Endothelial cell of umbilical vein (primary cell): ENCODE results near the gene NRXN3.

Source experiments
- EZH2 ChIP-seq: IDR thresholded peaks from 2 replicates; pipeline ENCODE4 v1.6.1; 2012; ENCODE audit warnings: borderline replicate concordance, low read depth, mild to moderate bottlenecking, moderate library complexity, low read length, inconsistent platforms; ENCODE audit not compliant: severe bottlenecking
- FOS ChIP-seq: IDR thresholded peaks from 2 replicates; pipeline ENCODE4 v1.6.1; 2011; ENCODE audit warnings: mild to moderate bottlenecking, low read length, moderate library complexity, borderline replicate concordance; ENCODE audit not compliant: insufficient read depth
- GATA2 ChIP-seq: IDR thresholded peaks from 2 replicates; pipeline ENCODE4 v1.7.0; 2011; ENCODE audit warnings: low read depth, mild to moderate bottlenecking, moderate library complexity, mixed read lengths, low read length; ENCODE audit not compliant: insufficient read length, insufficient read depth
- JUN ChIP-seq: IDR thresholded peaks from 2 replicates; pipeline ENCODE4 v1.6.1; 2011; ENCODE audit warnings: borderline replicate concordance, low read depth; ENCODE audit not compliant: insufficient read length, insufficient read depth
- MAX ChIP-seq: IDR thresholded peaks from 2 replicates; pipeline ENCODE4 v1.6.1; 2011; ENCODE audit not compliant: insufficient read depth, insufficient read length
- MYC ChIP-seq: IDR thresholded peaks from one replicate; pipeline ENCODE4 v1.6.1; 2011; ENCODE audit warnings: mild to moderate bottlenecking, low read depth, low read length
- POLR2A ChIP-seq: IDR thresholded peaks from 2 replicates; pipeline ENCODE4 v1.6.1; 2012; ENCODE audit warnings: low read depth, mild to moderate bottlenecking, control low read depth, low read length
- POLR2AphosphoS5 ChIP-seq: IDR thresholded peaks from 2 replicates; pipeline ENCODE4 v1.6.1; 2012; ENCODE audit warnings: low read depth, mild to moderate bottlenecking, control low read depth, low read length, moderate library complexity; ENCODE audit not compliant: insufficient read depth
- TF ChIP-seq, protein P1 (sequence below), 2 donors: IDR thresholded peaks; 1 replicate in 1 of 2; 2 replicates in 1 of 2; pipeline ENCODE4 v1.5.1; 2011; ENCODE audit warnings: low read length in 2 of 2, mild to moderate bottlenecking in 2 of 2, moderate library complexity in 2 of 2, control low read depth in 1 of 2, inconsistent platforms in 1 of 2, low read depth in 1 of 2; ENCODE audit not compliant: insufficient read depth in 1 of 2; ENCODE audit errors: extremely low read depth in 1 of 2

DNA sequence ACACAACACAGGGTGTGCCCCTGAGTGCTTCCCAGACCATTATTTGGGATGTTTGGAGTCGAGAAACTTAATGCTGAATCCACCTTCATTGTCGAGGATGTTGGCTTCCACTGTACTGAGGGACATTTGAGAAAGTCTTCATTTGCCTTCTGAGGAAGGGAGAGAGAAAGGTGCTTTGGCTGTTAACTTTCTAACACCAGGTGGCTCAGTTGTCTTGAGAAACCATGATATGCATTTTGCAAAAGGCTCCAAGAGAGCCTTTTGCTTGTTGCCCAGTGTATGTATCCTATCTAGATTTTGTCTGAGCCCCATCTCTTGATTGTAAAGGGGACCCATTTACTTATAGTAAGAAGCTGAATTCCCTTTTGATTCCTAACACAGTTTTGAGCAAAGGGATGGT lies 28.6 kb upstream of the NRXN3 start:
- TF ChIP-seq POLR2AphosphoS5: no peak
- no peak for TF ChIP-seq POLR2A
- TF ChIP-seq, protein P1, sequence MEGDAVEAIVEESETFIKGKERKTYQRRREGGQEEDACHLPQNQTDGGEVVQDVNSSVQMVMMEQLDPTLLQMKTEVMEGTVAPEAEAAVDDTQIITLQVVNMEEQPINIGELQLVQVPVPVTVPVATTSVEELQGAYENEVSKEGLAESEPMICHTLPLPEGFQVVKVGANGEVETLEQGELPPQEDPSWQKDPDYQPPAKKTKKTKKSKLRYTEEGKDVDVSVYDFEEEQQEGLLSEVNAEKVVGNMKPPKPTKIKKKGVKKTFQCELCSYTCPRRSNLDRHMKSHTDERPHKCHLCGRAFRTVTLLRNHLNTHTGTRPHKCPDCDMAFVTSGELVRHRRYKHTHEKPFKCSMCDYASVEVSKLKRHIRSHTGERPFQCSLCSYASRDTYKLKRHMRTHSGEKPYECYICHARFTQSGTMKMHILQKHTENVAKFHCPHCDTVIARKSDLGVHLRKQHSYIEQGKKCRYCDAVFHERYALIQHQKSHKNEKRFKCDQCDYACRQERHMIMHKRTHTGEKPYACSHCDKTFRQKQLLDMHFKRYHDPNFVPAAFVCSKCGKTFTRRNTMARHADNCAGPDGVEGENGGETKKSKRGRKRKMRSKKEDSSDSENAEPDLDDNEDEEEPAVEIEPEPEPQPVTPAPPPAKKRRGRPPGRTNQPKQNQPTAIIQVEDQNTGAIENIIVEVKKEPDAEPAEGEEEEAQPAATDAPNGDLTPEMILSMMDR (IDR thresholded peaks at IDR 0.05; ENCODE audit: extremely low read depth in 1 of 2, insufficient read depth in 1 of 2, low read depth in 1 of 2, low read length in 2 of 2): no peak
- TF ChIP-seq MYC: no peak
- no peak for TF ChIP-seq MAX
- no peak for TF ChIP-seq EZH2
- no peak for TF ChIP-seq GATA2
- TF ChIP-seq FOS: no peak
- no peak for TF ChIP-seq JUN
